ENCODE results near the gene ICE2.
A peak's percentile ranks its signal among the peaks of the same experiment; 100 is the strongest.

Gene ICE2

DNA sequence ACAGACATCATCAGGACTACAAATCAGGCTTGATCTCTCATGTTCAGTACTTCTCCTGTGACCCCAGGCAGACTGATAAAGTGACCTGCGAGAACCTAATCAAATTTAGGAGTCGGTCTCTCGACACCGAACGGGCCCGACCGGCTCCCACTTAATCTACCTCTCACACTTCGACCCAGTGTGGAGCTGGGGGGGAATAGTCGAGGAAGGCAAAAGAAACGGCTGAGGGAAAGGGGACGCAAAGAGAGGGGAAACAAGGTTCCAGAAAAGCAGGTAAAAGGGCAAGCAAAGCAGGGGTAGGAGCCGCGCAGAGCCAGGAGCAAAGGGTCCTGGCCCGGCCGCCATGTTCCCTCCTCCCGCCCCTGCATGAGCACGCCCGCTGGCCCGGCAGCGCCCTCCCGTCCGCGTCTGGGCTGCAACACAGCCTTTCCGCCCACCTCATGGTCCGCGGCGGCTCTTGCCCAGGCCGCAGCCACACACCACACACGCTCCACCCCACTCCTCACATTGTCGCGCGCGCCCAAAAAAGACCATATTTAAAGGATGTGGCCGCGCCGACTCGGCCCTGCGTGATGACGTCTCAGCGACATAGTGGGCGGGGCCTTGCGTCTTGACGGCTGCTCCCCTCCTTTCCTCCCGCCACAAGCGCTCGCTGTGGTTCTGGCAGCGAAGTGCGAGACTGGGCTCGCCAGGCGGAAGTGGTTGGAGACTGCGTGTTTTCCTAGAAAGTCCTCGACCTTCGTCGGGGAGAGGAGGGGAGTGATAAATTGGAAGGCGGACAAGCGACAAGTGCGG lies at the start of gene ICE2:
Gene ICE2, minus strand, starts transcription at position 577 of the 795 bp plus-strand sequence. CDS start 1,165 bp downstream, outside the sequence.
- peak; percentile 89 for DNase-seq (ENCODE audit: low read depth)

- no peak for DNase-seq (ENCODE audit: low read depth)
These were observed 49.6 kb upstream of the ICE2 start for GRCh38 chr15:60528530-60528929.

- no peak for DNase-seq (ENCODE audit: low read depth)
These were observed 48.5 kb upstream of the ICE2 start for GRCh38 chr15:60527456-60527855.

GRCh38 chr15:60526127-60526616 lies 47.2 kb upstream of the ICE2 start:
- DNase-seq (ENCODE audit: low read depth): no peak

DNA sequence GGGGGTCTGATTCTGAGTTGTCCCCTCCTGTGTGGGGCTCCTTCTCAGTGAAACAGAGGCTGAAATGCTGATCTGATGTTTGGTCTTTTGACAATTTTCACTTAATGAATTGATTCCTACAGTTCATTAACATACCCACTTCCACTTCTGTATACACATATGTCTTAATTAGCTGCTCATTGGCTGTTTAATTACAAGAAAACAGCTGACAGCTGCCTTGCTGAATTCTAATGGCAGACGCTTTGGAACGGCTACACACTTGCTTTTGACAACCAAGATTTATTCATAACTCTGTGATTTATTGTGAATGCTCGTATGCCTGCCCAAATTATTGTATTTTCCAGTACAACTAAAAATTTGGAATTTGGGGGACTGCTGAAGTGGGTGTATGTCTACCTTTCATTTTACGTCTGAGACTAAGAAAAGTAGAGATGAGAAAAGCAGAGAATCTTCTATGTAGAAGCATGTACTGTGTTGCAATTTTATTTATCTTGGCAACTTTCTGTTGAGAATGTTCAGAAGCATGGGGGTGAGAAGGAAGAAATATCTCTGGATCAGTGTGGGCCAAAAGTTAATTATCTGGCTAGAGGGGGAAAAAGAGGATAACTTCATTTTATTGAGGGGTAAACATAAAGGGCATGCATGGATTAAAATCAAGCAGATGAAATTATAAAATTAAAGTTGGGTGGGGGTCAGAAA lies 46.5 kb upstream of the ICE2 start:
- no peak for DNase-seq (ENCODE audit: low read depth)

GRCh38 chr15:60523056-60523455 lies 44.1 kb upstream of the ICE2 start:
- peak; percentile 34 for DNase-seq (ENCODE audit: low read depth)

DNA sequence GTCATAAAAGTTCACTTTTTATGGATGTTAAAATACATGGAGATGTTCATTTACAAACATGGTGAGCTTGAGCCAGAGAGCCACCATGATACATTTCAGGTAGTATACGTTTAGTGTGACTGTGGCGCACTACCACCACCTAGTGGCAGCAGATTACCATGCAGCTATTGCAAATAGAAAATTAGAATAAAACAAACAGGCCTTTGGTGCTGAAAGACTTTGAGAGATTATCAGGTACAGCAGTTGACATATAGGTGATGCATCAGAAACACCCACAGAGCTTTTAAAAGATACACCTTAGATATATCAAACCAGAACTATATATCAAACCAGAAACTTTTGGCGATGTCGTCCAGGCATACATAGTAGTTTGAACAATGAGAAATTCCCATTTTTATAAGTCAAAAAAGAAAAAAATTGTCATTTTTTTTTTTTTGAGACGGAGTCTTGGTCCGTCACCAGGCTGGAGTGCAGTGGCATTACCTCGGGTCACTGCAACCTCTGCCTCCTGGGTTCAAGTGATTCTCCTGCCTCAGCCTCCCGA lies 42.0 kb upstream of the ICE2 start:
- DNase-seq (ENCODE audit: low read depth): peak; percentile 18

DNA sequence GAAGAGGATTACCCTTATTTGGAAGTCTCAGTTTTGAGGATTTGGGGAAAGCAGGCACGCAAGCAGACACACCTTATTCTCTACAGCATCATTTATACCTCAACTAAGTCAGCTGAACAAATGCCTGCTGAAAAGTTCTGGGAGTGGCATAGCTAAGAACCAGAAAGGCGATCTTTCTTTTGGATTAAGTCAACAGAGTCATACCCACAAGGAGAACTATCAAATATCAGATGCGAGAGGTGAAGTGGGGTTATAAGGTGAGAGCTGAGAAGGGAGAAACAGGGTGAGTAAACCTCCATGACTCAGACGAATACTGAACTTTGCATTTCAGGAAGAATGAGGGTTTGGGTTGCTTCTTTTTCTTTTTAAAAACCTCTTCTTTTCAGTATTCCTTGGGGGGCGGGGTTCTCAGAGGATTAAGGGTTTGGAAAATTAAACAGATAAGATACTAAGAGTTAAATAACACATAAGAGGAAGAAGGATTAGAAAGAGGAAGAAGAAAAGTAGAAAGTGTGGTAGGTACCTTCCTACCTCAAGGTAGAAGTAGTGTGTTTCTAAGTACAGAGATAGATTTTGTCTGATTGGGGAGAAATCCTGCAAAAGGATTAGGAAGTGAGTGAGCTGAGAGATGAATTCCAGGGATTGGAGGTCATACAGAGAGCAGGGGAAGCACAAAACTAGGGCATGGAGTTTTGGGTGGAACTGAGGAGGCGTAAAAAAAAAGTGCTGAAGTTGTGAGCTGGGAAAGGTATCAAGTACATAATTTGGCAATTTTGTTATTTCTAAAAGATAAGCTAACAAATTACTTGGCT lies 41.3 kb upstream of the ICE2 start:
- no peak for DNase-seq (ENCODE audit: low read depth)

DNA sequence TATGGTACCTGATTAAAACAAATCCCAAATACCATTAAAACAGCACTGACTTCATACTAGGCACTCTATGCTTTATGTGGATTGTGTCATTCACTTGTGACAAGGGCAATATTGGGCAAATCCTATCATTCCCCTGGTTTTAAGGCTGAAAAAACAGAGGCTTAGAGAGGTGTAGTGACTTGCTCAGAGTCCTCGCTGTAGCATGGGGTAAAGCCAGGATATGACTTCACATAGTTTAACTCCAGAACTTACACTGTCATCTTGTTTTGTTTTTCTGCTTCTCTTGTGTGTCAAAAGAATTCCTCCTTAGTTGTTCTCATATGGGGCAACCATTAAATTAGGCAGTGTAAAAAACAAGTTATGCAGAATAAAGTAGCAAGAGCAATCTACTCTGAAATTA lies 40.3 kb upstream of the ICE2 start:
- DNase-seq (ENCODE audit: low read depth): no peak

DNA sequence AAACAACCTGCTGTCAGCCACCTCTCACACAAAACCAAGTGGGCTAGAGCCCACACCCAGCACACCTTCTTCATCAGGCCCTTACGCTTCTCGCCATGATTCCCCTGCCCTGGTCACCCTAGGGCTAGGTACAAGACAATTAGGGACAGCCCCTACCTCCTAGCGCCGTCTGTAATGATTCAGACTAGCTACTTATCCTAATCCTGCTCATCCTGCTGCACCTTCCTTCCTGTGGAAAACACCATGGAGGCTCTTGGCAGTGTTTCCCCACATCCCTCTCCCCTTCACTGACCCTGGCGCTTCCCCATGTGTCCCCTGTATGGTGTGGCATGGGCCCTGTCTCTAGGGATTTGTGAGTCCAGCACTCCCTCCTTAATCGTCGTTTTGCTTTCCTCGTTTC lies 39.6 kb upstream of the ICE2 start:
- no peak for DNase-seq (ENCODE audit: low read depth)

- no peak for DNase-seq (ENCODE audit: low read depth)
These were observed 35.4 kb upstream of the ICE2 start for GRCh38 chr15:60514261-60514881.

DNA sequence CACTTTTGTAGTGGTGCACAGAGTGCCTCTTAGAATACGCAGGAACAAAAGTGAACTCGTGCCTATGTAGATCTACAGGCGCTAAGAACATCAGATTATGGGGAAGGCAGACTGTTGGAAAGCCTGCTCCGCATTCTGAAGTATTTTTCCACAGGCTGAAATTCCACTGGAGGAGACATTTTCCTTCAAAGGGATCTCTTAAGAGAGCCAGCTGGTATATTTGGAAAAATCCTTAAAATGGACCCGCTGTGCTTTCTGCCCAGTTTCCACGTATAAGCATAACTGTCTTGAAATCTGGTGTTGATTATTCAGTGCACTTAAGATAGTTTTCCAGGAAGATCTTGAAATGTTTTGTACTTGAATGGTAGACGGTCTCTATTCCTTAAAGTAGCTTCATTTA lies 34.7 kb upstream of the ICE2 start:
- DNase-seq (ENCODE audit: low read depth): no peak

GRCh38 chr15:60512937-60513336 lies 34.0 kb upstream of the ICE2 start:
- DNase-seq (ENCODE audit: low read depth): no peak

DNA sequence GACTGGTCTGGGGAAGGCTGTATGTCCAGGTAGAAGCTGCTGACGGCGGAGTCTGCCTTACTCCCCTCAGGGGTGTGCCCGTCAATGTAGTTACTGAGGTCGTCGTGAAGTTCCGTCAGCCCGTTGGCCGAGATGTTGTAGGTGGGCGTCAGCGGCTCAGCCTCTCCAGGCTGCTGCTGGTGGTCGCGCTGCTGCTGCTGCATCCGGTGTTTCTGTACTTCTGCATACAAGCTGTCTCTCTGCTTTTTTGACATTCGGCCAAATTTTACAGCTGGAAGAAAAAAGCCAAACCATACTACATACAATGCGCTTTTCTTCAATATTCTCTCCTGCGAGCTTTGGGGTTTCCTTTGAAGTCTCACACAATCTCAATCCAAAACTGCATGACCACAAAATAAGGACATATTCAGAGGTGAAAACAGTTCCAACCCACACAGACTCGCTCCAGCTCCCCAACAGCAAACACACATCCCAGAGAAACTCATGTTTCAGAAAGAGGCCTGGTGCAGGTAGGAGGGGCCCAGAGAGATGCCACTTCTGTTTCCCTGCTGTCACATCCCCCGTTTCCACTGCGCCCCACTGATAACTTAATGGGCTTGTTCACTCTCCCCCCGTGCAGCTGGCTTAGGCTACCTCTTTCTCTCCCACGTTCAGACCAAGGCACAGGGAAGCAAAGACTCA lies 32.5 kb upstream of the ICE2 start:
- no peak for DNase-seq (ENCODE audit: low read depth)

GRCh38 chr15:60510006-60510405 lies 31.1 kb upstream of the ICE2 start:
- no peak for DNase-seq (ENCODE audit: low read depth)

DNA sequence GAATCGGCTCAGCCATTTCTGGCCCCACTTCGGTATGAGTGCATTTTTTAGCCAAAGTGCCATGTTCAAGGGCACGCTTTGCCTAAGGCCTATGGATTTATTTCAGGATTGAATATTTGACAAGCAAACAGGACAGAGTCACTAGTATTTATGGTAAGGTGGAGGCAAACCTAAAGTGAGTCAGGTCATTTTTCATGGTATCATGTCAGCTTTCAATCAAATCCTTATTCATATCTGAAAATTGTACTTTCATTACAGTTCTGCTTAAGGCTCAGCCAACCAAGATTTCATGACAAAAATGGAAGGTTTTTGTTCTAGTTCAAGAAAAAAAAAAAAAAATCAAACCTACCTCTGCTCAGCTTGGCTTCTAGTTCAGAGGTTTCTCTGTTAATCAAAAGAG lies 30.5 kb upstream of the ICE2 start:
- DNase-seq (ENCODE audit: low read depth): no peak

DNA sequence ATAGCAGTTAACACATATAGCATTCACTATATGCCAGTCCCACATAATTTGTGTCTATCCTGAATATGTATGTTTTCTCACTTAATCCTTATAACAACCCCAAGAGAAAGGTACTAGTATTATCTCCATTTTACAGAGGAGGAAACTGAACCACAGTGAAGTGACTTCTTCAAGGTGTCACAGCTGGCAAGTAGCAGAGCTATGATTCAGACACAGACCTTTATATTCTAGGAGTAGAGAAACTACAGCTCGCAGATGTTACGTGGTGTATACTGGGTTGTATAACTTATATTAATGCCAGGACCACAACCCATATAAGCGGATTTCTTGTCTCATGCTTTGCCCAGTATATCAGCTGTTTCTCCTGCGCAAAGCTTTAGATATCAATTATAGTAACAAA lies 29.5 kb upstream of the ICE2 start:
- no peak for DNase-seq (ENCODE audit: low read depth)

- peak; percentile 53 for DNase-seq (ENCODE audit: low read depth)
These were observed 28.9 kb upstream of the ICE2 start for GRCh38 chr15:60507596-60508424.

DNA sequence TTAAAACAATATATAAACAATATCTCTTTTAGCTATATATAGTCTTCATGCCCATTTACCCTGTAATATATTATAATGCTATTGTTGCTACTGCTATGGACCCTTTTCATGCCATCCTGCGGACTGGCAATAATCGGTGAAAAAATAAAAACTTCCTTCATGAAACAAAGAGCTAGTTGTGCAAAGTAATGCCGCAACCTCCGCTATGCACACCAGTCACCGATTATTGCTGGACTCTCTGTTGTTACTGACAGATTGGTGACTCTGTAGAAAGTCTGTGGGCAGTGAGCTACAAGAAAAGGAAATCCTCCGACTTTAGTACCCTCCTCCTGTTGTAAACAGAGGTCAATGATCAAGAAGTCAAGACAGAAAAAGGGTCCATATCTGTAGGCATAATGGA lies 17.9 kb upstream of the ICE2 start:
- DNase-seq (ENCODE audit: low read depth): no peak

DNA sequence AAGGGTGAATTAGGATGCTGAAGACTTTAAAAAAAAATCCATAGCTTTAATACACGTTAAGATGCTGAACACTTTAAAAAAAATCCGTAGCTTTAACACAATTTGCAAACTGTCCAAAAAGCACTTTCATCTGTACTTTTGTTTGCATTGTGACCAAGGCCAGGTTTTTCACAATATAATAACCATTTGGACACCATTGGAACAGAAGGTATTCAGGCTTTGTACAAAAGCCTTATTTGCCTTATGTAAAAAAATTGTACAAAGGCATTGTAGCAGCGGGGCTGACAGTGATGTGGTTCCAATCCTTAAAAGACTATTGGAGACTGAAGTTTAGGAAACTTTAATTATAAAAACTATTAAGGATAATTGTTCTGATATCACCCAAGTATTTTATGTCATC lies 15.2 kb upstream of the ICE2 start:
- DNase-seq (ENCODE audit: low read depth): no peak
